H1 (cell line): ENCODE results near the gene PLEKHA5. TPM values are rescaled to one million over a fixed set of nuclear protein-coding genes. Genes with fewer than 3 reads are reported as not detected.

Experiments
- CTCF ChIA-PET: fragments of 300-600 bp; sonication (Branson Sonifier 250); formaldehyde crosslinking; loops from one replicate; lab custom pipeline; 2021; ENCODE audit not compliant: partially characterized antibody; lab: Charles Lee
- POLR2A ChIA-PET: fragments of 300-600 bp; sonication (Branson Sonifier 250); formaldehyde crosslinking; loops from one replicate; lab custom pipeline; 2021; ENCODE audit warnings: inconsistent platforms; ENCODE audit not compliant: partially characterized antibody; lab: Charles Lee
- DNase-seq, 2 experiments: peaks; one replicate each; pipeline versions ENCODE4 v3.0.0 to v3.0.0-alpha.2; 2010 to 2022; ENCODE audit warnings: low spot score in 2 of 2, low read depth in 1 of 2, mixed read lengths in 1 of 2
- FAIRE-seq: peaks from 2 replicates; lab custom pipeline; 2011; peaks lifted over from hg19 to GRCh38; lab: Jason Lieb, UNC
- H2AFZ ChIP-seq: 2 replicates; pipeline ENCODE4 v1.8.1; 2012; ENCODE audit warnings: low read length, inconsistent platforms
- H2AK5ac ChIP-seq: 2 replicates; pipeline ENCODE4 v1.6.1; 2013; ENCODE audit warnings: low read depth, low read length
- H2BK120ac ChIP-seq: replicated peaks from 2 replicates; pipeline ENCODE3; 2013; ENCODE audit warnings: low read depth, low read length, inconsistent platforms
- H2BK12ac ChIP-seq: 2 replicates; pipeline ENCODE4 v1.6.1; 2013; ENCODE audit warnings: low read depth, low read length
- H2BK15ac ChIP-seq: 2 replicates; pipeline ENCODE4 v1.6.1; 2013; ENCODE audit warnings: low read length
- H2BK20ac ChIP-seq: 2 replicates; pipeline ENCODE4 v1.6.1; 2013; ENCODE audit warnings: low read length
- H2BK5ac ChIP-seq: 2 replicates; pipeline ENCODE4 v1.6.1; 2013; ENCODE audit warnings: low read depth, low read length
- H3K14ac ChIP-seq: 2 replicates; pipeline ENCODE4 v1.6.1; 2013; ENCODE audit warnings: inconsistent platforms; ENCODE audit not compliant: insufficient read length
- H3K18ac ChIP-seq: 2 replicates; pipeline ENCODE4 v1.6.1; 2013; ENCODE audit warnings: low read length; ENCODE audit errors: extremely low read depth
- H3K23ac ChIP-seq: 2 replicates; pipeline ENCODE4 v1.6.1; 2013; ENCODE audit warnings: inconsistent platforms; ENCODE audit not compliant: insufficient read length
- H3K23me2 ChIP-seq: 2 replicates; pipeline ENCODE4 v1.6.1; 2013; ENCODE audit warnings: low read depth, low read length
- H3K27ac ChIP-seq: 2 replicates; pipeline ENCODE4 v1.6.1; 2011; ENCODE audit warnings: low read depth, low read length, inconsistent platforms
- H3K27me3 ChIP-seq, 4 experiments: replicated peaks in 1 of 4; 1 replicate in 1 of 4; 2 replicates in 3 of 4; pipeline versions ENCODE4 v1.6.1 to v1.8.1; 2011 to 2013; ENCODE audit warnings: low read length in 3 of 4, mild to moderate bottlenecking in 3 of 4, inconsistent platforms in 2 of 4, mixed read lengths in 2 of 4, moderate library complexity in 1 of 4; ENCODE audit not compliant: control insufficient read depth in 3 of 4, insufficient read depth in 3 of 4; ENCODE audit errors: extremely low read depth in 1 of 4
- H3K36me3 ChIP-seq, 4 experiments: 2 replicates each; pipeline versions ENCODE4 v1.6.1 to v1.8.1; 2011 to 2013; ENCODE audit warnings: mild to moderate bottlenecking in 4 of 4, low read length in 3 of 4, moderate library complexity in 2 of 4, control low read depth in 1 of 4, inconsistent platforms in 1 of 4; ENCODE audit not compliant: insufficient read depth in 4 of 4, control insufficient read depth in 2 of 4
- H3K4ac ChIP-seq: replicated peaks from 2 replicates; pipeline ENCODE3; 2013; ENCODE audit warnings: low read length, low read depth, mixed read lengths, inconsistent platforms; ENCODE audit not compliant: insufficient read length
- H3K4me1 ChIP-seq, 4 experiments: replicated peaks in 1 of 4; 1 replicate in 1 of 4; 2 replicates in 3 of 4; pipeline versions ENCODE4 v1.6.1 to v1.8.1; 2011 to 2013; ENCODE audit warnings: low read length in 3 of 4, inconsistent platforms in 2 of 4, mixed read lengths in 1 of 4; ENCODE audit not compliant: insufficient read depth in 4 of 4, control insufficient read depth in 3 of 4
- H3K4me2 ChIP-seq, 2 experiments: 2 replicates each; pipeline versions ENCODE4 v1.6.1 to v1.8.1; 2011 to 2013; ENCODE audit warnings: low read depth in 2 of 2, low read length in 2 of 2, control low read depth in 1 of 2, inconsistent platforms in 1 of 2, mild to moderate bottlenecking in 1 of 2; ENCODE audit not compliant: insufficient read depth in 1 of 2
- H3K4me3 ChIP-seq, 4 experiments: fragments of 200-600, 300-600 bp in 1 of 4; sonication (generic), shearing (Covaris generic), sonication (Bioruptor Twin) in 1 of 4; 2 replicates each; pipeline versions ENCODE4 v1.5.1 to v1.8.1; 2011 to 2016; ENCODE audit warnings: low read length in 4 of 4, low read depth in 3 of 4, control low read depth in 2 of 4, inconsistent platforms in 2 of 4, mild to moderate bottlenecking in 2 of 4, mixed read lengths in 1 of 4, moderate library complexity in 1 of 4; ENCODE audit not compliant: insufficient read depth in 2 of 4; ENCODE audit errors: extremely low read depth in 1 of 4
- H3K56ac ChIP-seq: replicated peaks from 2 replicates; pipeline ENCODE3; 2013; ENCODE audit warnings: low read depth, mild to moderate bottlenecking, mixed read lengths, low read length, inconsistent platforms; ENCODE audit not compliant: insufficient read length
- H3K79me1 ChIP-seq: 2 replicates; pipeline ENCODE4 v1.6.1; 2013; ENCODE audit warnings: low read depth, low read length, control low read depth
- H3K79me2 ChIP-seq, 2 experiments: 2 replicates each; pipeline versions ENCODE4 v1.6.1 to v1.8.1; 2012 to 2013; ENCODE audit warnings: low read length in 2 of 2, mild to moderate bottlenecking in 2 of 2, inconsistent platforms in 1 of 2; ENCODE audit not compliant: insufficient read depth in 2 of 2, control insufficient read depth in 1 of 2
- H3K9ac ChIP-seq, 4 experiments: replicated peaks in 1 of 4; 1 replicate in 1 of 4; 2 replicates in 3 of 4; pipeline versions ENCODE4 v1.6.1 to v1.8.1; 2011 to 2013; ENCODE audit warnings: low read depth in 3 of 4, low read length in 3 of 4, control low read depth in 2 of 4, mild to moderate bottlenecking in 2 of 4, moderate library complexity in 2 of 4, inconsistent platforms in 1 of 4; ENCODE audit errors: extremely low read depth in 1 of 4
- H3K9me3 ChIP-seq, 2 experiments: 2 replicates each; pipeline versions ENCODE4 v1.6.1 to v1.8.1; 2012 to 2013; ENCODE audit warnings: mild to moderate bottlenecking in 2 of 2, moderate library complexity in 2 of 2, control low read depth in 1 of 2, inconsistent platforms in 1 of 2, low read depth in 1 of 2, low read length in 1 of 2, mixed read lengths in 1 of 2; ENCODE audit not compliant: insufficient read depth in 2 of 2
- H4K20me1 ChIP-seq, 2 experiments: replicated peaks in 1 of 2; 2 replicates each; pipeline versions ENCODE3 to v1.8.1; 2011 to 2013; ENCODE audit warnings: inconsistent platforms in 2 of 2, low read length in 2 of 2, mild to moderate bottlenecking in 1 of 2; ENCODE audit not compliant: insufficient read depth in 2 of 2, control insufficient read depth in 1 of 2
- H4K5ac ChIP-seq: 2 replicates; pipeline ENCODE4 v1.6.1; 2013; ENCODE audit warnings: low read length, low read depth, mixed read lengths, inconsistent platforms; ENCODE audit not compliant: insufficient read length
- H4K8ac ChIP-seq: 2 replicates; pipeline ENCODE4 v1.8.0; 2013; ENCODE audit warnings: mild to moderate bottlenecking, moderate library complexity, low read length, inconsistent platforms; ENCODE audit not compliant: insufficient read depth; ENCODE audit errors: extremely low read depth
- H4K91ac ChIP-seq: replicated peaks from 2 replicates; pipeline ENCODE3; 2013; ENCODE audit warnings: low read length, mixed read lengths, inconsistent platforms; ENCODE audit not compliant: insufficient read length
- BACH1 ChIP-seq: IDR thresholded peaks from 2 replicates; pipeline ENCODE4 v1.6.1; 2012; ENCODE audit warnings: low read length, improper control_type of control experiment
- whole genome bisulfite sequencing, 2 experiments: shearing (Covaris generic) in 1 of 2; methylation state at CpG; one replicate each; pipeline versions ENCODE4 v1.1.6 to v1.1.7; 2013 to 2015; ENCODE audit warnings: low lambda C conversion rate in 2 of 2, mixed read lengths in 2 of 2, inconsistent platforms in 1 of 2, low coverage in 1 of 2, missing lambda C conversion rate in 1 of 2; ENCODE audit not compliant: insufficient replicate concordance in 2 of 2, insufficient coverage in 1 of 2, insufficient read length in 1 of 2; ENCODE audit errors: extremely low coverage in 1 of 2, missing lambda C conversion rate in 1 of 2; 5-methylcytosine and 5-hydroxymethylcytosine counted together
- polyA plus RNA-seq, 7 experiments: library from polyadenylated mRNA; depleted of rRNA in 3 of 7; stranded (reverse) in 5 of 7; unstranded in 2 of 7; fragments of >200 nt in 5 of 7; fragments of 200-250 nt in 2 of 7; gene quantifications; 1 replicate in 5 of 7; 2 replicates in 1 of 7; 4 replicates in 1 of 7; pipeline versions ENCODE4 v1.2.1 to v1.2.3, GENCODE V29; 2011 to 2013; ENCODE audit warnings: missing spikeins in 2 of 7, mixed read lengths in 2 of 7
- total RNA-seq: library from RNA; stranded (reverse); fragmentation: NEBNext Ultra II Directional; extraction: Animal tissue kit (Norgen Biotek cat#: 25700); gene quantifications from 2 replicates; pipeline ENCODE4 v1.2.1, GENCODE V29; 2021

The PLEKHA5 gene
- total and polyA plus RNA-seq, 2 of the 8 experiments (the other 6 are each of a cell fraction or from before 2014, with no cell fraction given), result 17.2 to 66.1 TPM

DNA sequence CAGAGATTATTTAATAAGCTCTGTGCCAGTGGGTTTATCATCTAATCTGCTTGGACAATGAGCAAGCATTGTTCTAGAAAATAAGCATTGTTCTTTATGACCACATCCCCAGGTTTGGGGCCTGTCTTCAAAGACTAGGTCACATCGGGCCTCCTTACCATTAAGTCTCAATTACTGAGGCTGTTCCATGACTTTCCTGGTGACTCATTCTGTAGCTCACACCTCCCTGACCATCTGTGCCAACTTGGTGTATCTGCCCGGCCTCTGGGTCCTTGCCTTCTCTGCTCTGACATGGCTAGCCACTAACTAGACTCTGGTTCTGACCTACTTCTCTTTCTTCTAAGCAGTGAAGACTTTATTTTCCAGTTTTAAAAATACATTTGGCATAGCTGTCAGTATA, 44.4 kb upstream of the PLEKHA5 start:
- Histone ChIP-seq H3K4ac (no peak overlapping the region), H4K5ac (no peak overlapping the region), H2BK5ac (no peak overlapping the region), H3K36me3 (no peaks in the 10 kb centered on the region), H3K79me1 (no peaks in the 10 kb centered on the region), H3K27me3 (no peaks in the 10 kb centered on the region), H3K4me2 (no peak overlapping the region), H4K20me1 (no peaks in the 10 kb centered on the region), H3K14ac (no peak overlapping the region), H3K56ac (no peak overlapping the region), H2AK5ac (no peak overlapping the region), H3K23ac (no peak overlapping the region), H3K4me1 (no peaks in the 10 kb centered on the region), H3K23me2 (no peaks in the 10 kb centered on the region), H3K18ac (no peak overlapping the region), H3K79me2 (no peaks in the 10 kb centered on the region), H4K91ac (no peak overlapping the region), H2BK15ac (no peak overlapping the region), H2AFZ (no peak overlapping the region), H3K27ac (no peak overlapping the region), H3K4me3 (no peak overlapping the region), H2BK20ac (no peak overlapping the region), H3K9me3 (peaks cover 0 to 2% of the 10 kb centered on the region in 2 experiments; a peak in 1 of 4 replicates), H2BK12ac (no peak overlapping the region), H4K8ac (no peak overlapping the region), H3K9ac (no peak overlapping the region), H2BK120ac (no peak overlapping the region)
- no peak for DNase-seq
- ChIA-PET POLR2A (interaction anchor here (1.4 kb wide), 1 partner anchor 14 kb away, joined by 3 read pairs; no protein-coding TSS in a partner anchor), CTCF (no interaction called here)
- WGBS, 2 experiments, result 83% methylated on average over 2 of the region's 2 CpGs; no CpG with 5 or more reads in 1 of the 2 experiments
- no peak for FAIRE-seq
- no peak for TF ChIP-seq BACH1
